Activated B cell treated with CpG ODN at 0.5 μM for 24 hours (primary cell): ENCODE results near the gene SLX9. TPM values are rescaled to one million over a fixed set of nuclear protein-coding genes. Genes with fewer than 3 reads are reported as not detected.

Experiments
- ATAC-seq: fragments of 200-7000 bp; cut with Tn5 transposase; one replicate; pipeline ENCODE4 v1.10.0; 2021; ENCODE audit warnings: low read depth, mild to moderate bottlenecking, moderate library complexity
- CTCF ChIA-PET: fragments of 350-600 bp; sonication (Branson Sonifier 250); formaldehyde crosslinking; loops from one replicate; lab custom pipeline; 2021; ENCODE audit warnings: antibody characterized with exemption; lab: Charles Lee
- POLR2A ChIA-PET: fragments of 350-600 bp; sonication (Branson Sonifier 250); formaldehyde crosslinking; loops from one replicate; lab custom pipeline; 2021; ENCODE audit warnings: antibody characterized with exemption; lab: Charles Lee
- DNase-seq: peaks from one replicate; pipeline ENCODE4 v3.0.0; 2022
- H3K27ac Mint-ChIP-seq: one replicate; pipeline ENCODE4 v1.8.0; 2020; ENCODE audit warnings: mixed read lengths
- H3K27me3 Mint-ChIP-seq: one replicate; pipeline ENCODE4 v1.8.0; 2021; ENCODE audit warnings: mixed read lengths
- H3K36me3 Mint-ChIP-seq: one replicate; pipeline ENCODE4 v1.8.0; 2021; ENCODE audit warnings: low read depth, mixed read lengths
- H3K4me1 Mint-ChIP-seq: one replicate; pipeline ENCODE4 v1.8.0; 2021; ENCODE audit warnings: mixed read lengths
- H3K4me3 Mint-ChIP-seq: one replicate; pipeline ENCODE4 v1.8.0; 2020; ENCODE audit warnings: mild to moderate bottlenecking, mixed read lengths
- H3K9me3 Mint-ChIP-seq: one replicate; pipeline ENCODE4 v1.8.0; 2020; ENCODE audit warnings: mixed read lengths
- intact Hi-C: fragments of 100-400 bp; cut with micrococcal nuclease; formaldehyde crosslinking; loops from one replicate; pipeline ENCODE4 v1.15.1; 2024
- total RNA-seq: library from RNA; stranded (reverse); gene quantifications from 2 replicates; pipeline ENCODE4 v1.2.3, GENCODE V29; 2022
- TF ChIP-seq, protein P1 (sequence below): fragments of 200-600 bp; IDR thresholded peaks from one replicate; pipeline ENCODE4 v1.8.0; 2022; ENCODE audit warnings: antibody characterized with exemption, mild to moderate bottlenecking

SLX9 gene
- total RNA-seq, 1 donor from 2014 or later: 26.0 TPM

DNA sequence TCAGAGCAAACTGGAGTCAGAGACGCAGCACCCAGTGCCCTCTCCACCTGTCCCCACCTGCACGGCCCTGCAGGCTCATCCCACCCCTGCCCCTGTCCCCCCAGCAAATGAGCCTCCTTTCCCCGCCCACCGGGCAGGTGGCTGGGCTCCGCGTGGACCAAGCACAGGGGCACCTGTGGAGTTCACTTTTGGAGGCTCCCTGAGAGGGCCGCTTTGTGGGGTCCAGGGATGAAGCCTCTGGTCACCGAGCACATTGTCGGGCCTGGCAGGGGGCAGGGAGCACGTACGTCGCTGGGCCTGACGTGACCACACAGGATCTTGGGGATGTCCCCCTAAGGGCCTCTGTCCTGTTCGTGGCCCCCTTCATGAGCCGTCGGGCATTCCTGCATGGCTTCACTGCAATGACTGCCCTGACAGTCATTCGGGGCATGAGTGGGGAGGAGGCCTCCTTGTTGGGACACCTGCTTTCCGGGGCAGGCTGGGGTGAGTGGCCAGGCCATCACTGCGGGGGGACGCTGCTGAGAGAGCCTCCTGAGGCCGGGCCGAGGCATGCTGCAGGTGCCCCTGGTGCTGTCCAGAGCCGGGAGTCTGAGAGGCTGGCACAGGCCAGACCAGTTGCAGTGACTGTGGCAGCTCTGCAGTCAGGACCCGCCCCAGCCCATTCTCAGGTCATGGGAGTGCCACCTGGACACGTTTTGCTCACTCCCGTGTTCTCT lies 19.7 kb downstream of the SLX9 start:
- Mint-ChIP-seq H3K4me1 (peaks cover 3% of the 10 kb centered on the region), H3K4me3 (no peak overlapping the region), H3K9me3 (no peaks in the 10 kb centered on the region), H3K27me3 (no peaks in the 10 kb centered on the region), H3K27ac (no peak overlapping the region), H3K36me3 (peaks cover 71% of the 10 kb centered on the region)
- no peak for DNase-seq
- intact Hi-C loops: no loop called here
- POLR2A ChIA-PET: no interaction called here
- CTCF ChIA-PET: interaction anchor here (0.8 kb wide), 1 partner anchor 179 kb away, joined by 3 read pairs; no protein-coding TSS in a partner anchor
- no peak for ATAC-seq
- TF ChIP-seq, protein P1, sequence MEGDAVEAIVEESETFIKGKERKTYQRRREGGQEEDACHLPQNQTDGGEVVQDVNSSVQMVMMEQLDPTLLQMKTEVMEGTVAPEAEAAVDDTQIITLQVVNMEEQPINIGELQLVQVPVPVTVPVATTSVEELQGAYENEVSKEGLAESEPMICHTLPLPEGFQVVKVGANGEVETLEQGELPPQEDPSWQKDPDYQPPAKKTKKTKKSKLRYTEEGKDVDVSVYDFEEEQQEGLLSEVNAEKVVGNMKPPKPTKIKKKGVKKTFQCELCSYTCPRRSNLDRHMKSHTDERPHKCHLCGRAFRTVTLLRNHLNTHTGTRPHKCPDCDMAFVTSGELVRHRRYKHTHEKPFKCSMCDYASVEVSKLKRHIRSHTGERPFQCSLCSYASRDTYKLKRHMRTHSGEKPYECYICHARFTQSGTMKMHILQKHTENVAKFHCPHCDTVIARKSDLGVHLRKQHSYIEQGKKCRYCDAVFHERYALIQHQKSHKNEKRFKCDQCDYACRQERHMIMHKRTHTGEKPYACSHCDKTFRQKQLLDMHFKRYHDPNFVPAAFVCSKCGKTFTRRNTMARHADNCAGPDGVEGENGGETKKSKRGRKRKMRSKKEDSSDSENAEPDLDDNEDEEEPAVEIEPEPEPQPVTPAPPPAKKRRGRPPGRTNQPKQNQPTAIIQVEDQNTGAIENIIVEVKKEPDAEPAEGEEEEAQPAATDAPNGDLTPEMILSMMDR: no peak

DNA sequence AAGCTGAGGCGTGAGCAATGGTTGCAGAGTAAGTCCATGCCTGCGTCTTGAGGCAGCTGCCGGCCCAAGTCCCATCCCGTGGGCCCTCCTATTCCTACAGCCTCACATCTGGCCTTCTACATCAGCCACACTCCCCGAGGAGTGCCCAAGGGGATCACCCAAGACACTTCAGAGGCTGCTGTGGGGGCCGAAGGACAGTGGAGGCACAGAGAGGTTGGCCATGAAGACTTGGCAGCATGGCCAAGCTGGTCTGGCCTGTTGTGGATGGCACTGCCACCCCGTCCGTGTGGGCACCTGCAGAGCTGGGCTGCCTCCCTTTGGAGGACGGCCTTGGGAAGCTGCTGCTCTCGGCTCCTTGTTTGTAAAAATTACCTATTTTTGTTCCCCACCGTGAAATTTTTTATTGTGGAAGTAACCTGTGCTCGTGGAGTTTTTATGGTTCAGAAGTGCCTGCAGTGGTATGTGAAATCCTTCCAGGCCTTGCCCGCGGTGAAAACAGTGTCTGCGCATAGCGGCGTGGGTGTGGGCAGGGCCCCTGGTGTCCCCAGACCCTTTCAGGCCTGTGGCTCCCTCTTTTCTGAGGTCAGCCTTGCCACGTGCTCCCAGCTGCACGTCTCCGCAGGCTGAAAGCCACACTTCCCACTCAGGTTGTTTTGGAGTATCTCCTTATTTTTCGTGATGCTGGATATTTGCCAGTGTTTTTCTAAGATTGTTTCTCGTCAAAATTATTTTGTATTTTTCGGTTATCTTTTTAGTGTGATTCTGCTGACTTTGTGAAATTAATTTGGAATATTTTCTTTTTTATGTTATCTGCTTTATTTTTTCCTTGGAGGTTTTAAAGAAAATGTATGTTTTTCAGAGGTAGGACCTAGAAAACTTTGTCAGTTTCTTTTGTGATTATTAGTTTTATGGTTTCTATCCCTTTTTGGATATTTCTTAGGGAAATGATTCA lies 20.6 kb downstream of the SLX9 start:
- TF ChIP-seq, protein P1: no peak
- Mint-ChIP-seq H3K4me1 (peaks cover 12% of the 10 kb centered on the region), H3K9me3 (no peaks in the 10 kb centered on the region), H3K4me3 (no peak overlapping the region), H3K27ac (no peak overlapping the region), H3K36me3 (peaks cover 66% of the 10 kb centered on the region), H3K27me3 (no peaks in the 10 kb centered on the region)
- ChIA-PET CTCF (interaction anchor here (0.8 kb wide), 1 partner anchor 178 kb away, joined by 3 read pairs; no protein-coding TSS in a partner anchor), POLR2A (no interaction called here)
- ATAC-seq: no peak
- DNase-seq: no peak
- intact Hi-C loops: no loop called here

DNA sequence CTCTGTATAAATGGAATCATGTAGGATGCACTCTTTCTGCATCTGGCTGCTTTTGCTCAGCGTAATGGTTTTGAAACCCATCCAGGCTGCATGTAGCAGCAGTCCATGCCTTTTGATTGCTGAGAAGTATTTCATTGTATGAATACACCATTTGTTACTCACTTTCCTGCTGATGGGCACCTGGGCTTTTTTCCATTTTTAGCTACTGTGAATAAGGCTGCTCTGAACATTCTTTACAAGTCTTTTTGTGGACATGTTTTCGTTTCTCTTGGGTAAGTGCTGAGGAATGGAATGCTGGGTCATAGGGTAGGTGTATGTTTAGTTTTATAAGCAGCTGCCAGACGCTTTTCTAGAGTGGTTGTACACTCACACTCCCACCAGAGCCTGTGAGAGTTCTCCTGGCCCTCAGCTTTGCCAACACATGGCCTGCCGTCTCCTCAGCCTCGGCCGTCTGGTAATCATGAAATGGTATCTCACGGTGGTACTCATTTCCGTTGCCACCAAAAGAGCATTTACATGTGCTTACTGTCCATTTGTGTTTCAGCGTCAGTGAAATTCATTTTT lies 22.7 kb downstream of the SLX9 start:
- TF ChIP-seq, protein P1: no peak
- CTCF ChIA-PET: interaction anchor here (1.5 to 3.6 kb wide), 3 partner anchors 13 to 174 kb away, joined by 6 to 23 read pairs (median 9); no protein-coding TSS in a partner anchor
- ATAC-seq (no peak), DNase-seq (no peak)
- Mint-ChIP-seq H3K4me3 (no peak overlapping the region), H3K4me1 (peaks cover 16% of the 10 kb centered on the region), H3K9me3 (no peaks in the 10 kb centered on the region), H3K27ac (no peak overlapping the region), H3K27me3 (no peaks in the 10 kb centered on the region), H3K36me3 (peaks cover 53% of the 10 kb centered on the region)
- POLR2A ChIA-PET: interaction anchor here (0.6 kb wide), 1 partner anchor 145 kb away, joined by 4 read pairs; no protein-coding TSS in a partner anchor
- intact Hi-C loops: no loop called here

DNA sequence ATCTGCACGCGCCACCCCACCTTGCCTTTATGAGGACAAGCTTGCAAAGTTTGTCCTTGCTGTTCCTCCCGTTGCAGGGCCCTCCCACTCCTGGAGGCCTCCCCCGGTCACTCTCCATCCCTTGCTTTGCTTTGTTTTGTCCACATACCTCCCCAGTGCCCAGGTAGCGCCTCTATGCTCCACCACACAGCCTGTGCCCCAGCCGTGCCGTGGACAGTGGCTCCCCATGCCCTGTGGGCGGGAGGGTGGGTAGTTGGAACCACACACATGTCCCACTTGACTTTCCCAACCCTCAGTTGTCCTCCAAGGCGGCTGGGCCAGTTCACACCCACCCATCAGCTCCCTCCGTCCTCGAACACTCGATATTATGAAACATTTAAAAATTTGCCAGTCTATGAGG lies 24.6 kb downstream of the SLX9 start:
- TF ChIP-seq, protein P1: no peak
- Mint-ChIP-seq H3K27ac (no peak overlapping the region), H3K9me3 (no peaks in the 10 kb centered on the region), H3K4me1 (peaks cover 18% of the 10 kb centered on the region), H3K27me3 (no peaks in the 10 kb centered on the region), H3K36me3 (peaks cover 45% of the 10 kb centered on the region), H3K4me3 (no peak overlapping the region)
- intact Hi-C loops: no loop called here
- no peak for ATAC-seq
- DNase-seq: no peak
- ChIA-PET CTCF (interaction anchor here (1.3 to 3.6 kb wide), 4 partner anchors 164 to 176 kb away, joined by 4 to 23 read pairs (median 7); no protein-coding TSS in a partner anchor), POLR2A (no interaction called here)
